ENCODE measurements around the gene ARFGEF2.

Gene ARFGEF2

GRCh38 chr20:48945840-48946514 lies 24.5 kb downstream of the ARFGEF2 start:
- Histone ChIP-seq H3K9me3 (ENCODE audit: insufficient read depth, low read length, severe bottlenecking) (no peaks in the 10 kb centered on the region), H3K4me2 (ENCODE audit: insufficient read depth, low read length) (no peak overlapping the region), H3K4me1 (ENCODE audit: insufficient read depth, low read length) (no peaks in the 10 kb centered on the region), H3K4me3 (ENCODE audit: low read depth in 1 of 2, low read length in 2 of 2) (no peak overlapping the region), H3K9ac (ENCODE audit: low read depth, low read length) (no peak overlapping the region), H4K20me1 (ENCODE audit: insufficient read depth, low read length) (peaks cover 12% of the 10 kb centered on the region; the same call in 1 of the 2 replicates), H3K27ac (ENCODE audit: low read length) (no peak overlapping the region), H3K36me3 (ENCODE audit: insufficient read depth, low read length) (peaks cover 68% of the 10 kb centered on the region), H2AFZ (ENCODE audit: low read depth, low read length) (no peak overlapping the region), H3K27me3 (ENCODE audit: insufficient read depth, low read length, poor library complexity) (no peaks in the 10 kb centered on the region), H3K79me2 (ENCODE audit: insufficient read depth, low read length) (peaks cover 11% of the 10 kb centered on the region; the same call in 1 of the 2 replicates)
- no peak for ATAC-seq (ENCODE audit: insufficient read depth, low read depth)
- DNase-seq: no peak
- TF ChIP-seq CTCF (IDR thresholded peaks at IDR 0.05; ENCODE audit: borderline replicate concordance, extremely low read depth, low read length, poor library complexity, severe bottlenecking) (no peak), EZH2 (IDR thresholded peaks at IDR 0.05; ENCODE audit: borderline replicate concordance, low read depth, low read length, severe bottlenecking) (no peak)

- Histone ChIP-seq H3K4me2 (ENCODE audit: insufficient read depth, low read length) (no peak overlapping the region), H3K9ac (ENCODE audit: low read depth, low read length) (no peak overlapping the region), H3K36me3 (ENCODE audit: insufficient read depth, low read length) (peaks cover 67% of the 10 kb centered on the region), H3K27me3 (ENCODE audit: insufficient read depth, low read length, poor library complexity) (no peaks in the 10 kb centered on the region), H3K79me2 (ENCODE audit: insufficient read depth, low read length) (0 out of 2 replicates have a peak, but pooled peaks cover 2% of the 10 kb centered on the region), H4K20me1 (ENCODE audit: insufficient read depth, low read length) (peaks cover 3% of the 10 kb centered on the region; the same call in 1 of the 2 replicates), H3K4me1 (ENCODE audit: insufficient read depth, low read length) (no peaks in the 10 kb centered on the region), H3K27ac (ENCODE audit: low read length) (no peak overlapping the region), H2AFZ (ENCODE audit: low read depth, low read length) (no peak overlapping the region), H3K4me3 (ENCODE audit: low read depth in 1 of 2, low read length in 2 of 2) (no peak overlapping the region), H3K9me3 (ENCODE audit: insufficient read depth, low read length, severe bottlenecking) (no peaks in the 10 kb centered on the region)
- ATAC-seq (ENCODE audit: insufficient read depth, low read depth): no peak
- DNase-seq: no peak
- TF ChIP-seq EZH2 (IDR thresholded peaks at IDR 0.05; ENCODE audit: borderline replicate concordance, low read depth, low read length, severe bottlenecking) (no peak), CTCF (IDR thresholded peaks at IDR 0.05; ENCODE audit: borderline replicate concordance, extremely low read depth, low read length, poor library complexity, severe bottlenecking) (peak; percentile 5)
Observed at GRCh38 chr20:48948612-48949011, 27.1 kb downstream of the ARFGEF2 start.

GRCh38 chr20:48949304-48950170 lies 28.0 kb downstream of the ARFGEF2 start:
- Histone ChIP-seq H3K79me2 (ENCODE audit: insufficient read depth, low read length) (no peaks in the 10 kb centered on the region), H4K20me1 (ENCODE audit: insufficient read depth, low read length) (peaks cover 3% of the 10 kb centered on the region; the same call in 1 of the 2 replicates), H3K9me3 (ENCODE audit: insufficient read depth, low read length, severe bottlenecking) (no peaks in the 10 kb centered on the region), H3K36me3 (ENCODE audit: insufficient read depth, low read length) (peaks cover 68% of the 10 kb centered on the region), H3K4me3 (ENCODE audit: low read depth in 1 of 2, low read length in 2 of 2) (no peak overlapping the region), H3K4me1 (ENCODE audit: insufficient read depth, low read length) (no peaks in the 10 kb centered on the region), H2AFZ (ENCODE audit: low read depth, low read length) (no peak overlapping the region), H3K9ac (ENCODE audit: low read depth, low read length) (no peak overlapping the region), H3K27me3 (ENCODE audit: insufficient read depth, low read length, poor library complexity) (no peaks in the 10 kb centered on the region), H3K27ac (ENCODE audit: low read length) (no peak overlapping the region), H3K4me2 (ENCODE audit: insufficient read depth, low read length) (no peak overlapping the region)
- TF ChIP-seq CTCF (IDR thresholded peaks at IDR 0.05; ENCODE audit: borderline replicate concordance, extremely low read depth, low read length, poor library complexity, severe bottlenecking) (peak; percentile 13), EZH2 (IDR thresholded peaks at IDR 0.05; ENCODE audit: borderline replicate concordance, low read depth, low read length, severe bottlenecking) (no peak)
- DNase-seq (no peak), ATAC-seq (ENCODE audit: insufficient read depth, low read depth) (no peak)
